K562 (cell line): ENCODE data around the gene BRD7. TPM values are rescaled to one million over a fixed set of nuclear protein-coding genes. Genes with fewer than 3 reads are reported as not detected.

Experiments
- ATAC-seq: fragments of 200-7000 bp; cut with Tn5 transposase; 3 replicates; pipeline ENCODE4 v1.9.1; 2020; ENCODE audit warnings: moderate library complexity
- BruUV-seq: library from RNA; stranded (reverse); fragments of 400-500 nt; replicated peaks from 2 replicates; lab custom pipeline; 2021; lab: Mats Ljungman, UMichigan
- CTCF ChIA-PET: fragments of 300-600 bp; formaldehyde crosslinking; extraction: SDS; loops from one replicate; lab custom pipeline; 2021; ENCODE audit warnings: low intra/inter-chr PET ratio; lab: Yijun Ruan, JAX
- POLR2A ChIA-PET: fragments of 300-600, 350-650 bp; sonication (Branson Sonifier 250); formaldehyde crosslinking; extraction: SDS; loops from one replicate; lab custom pipeline; 2021; ENCODE audit warnings: antibody characterized with exemption, inconsistent platforms; lab: Yijun Ruan, JAX
- DNase-seq, 4 experiments: peaks; one replicate each; pipeline versions ENCODE4 v3.0.0 to v3.0.0-alpha.2; 2011 to 2018; ENCODE audit warnings: low spot score in 3 of 4, mixed read lengths in 3 of 4; ENCODE audit errors: extremely low read depth in 1 of 4
- FAIRE-seq: peaks from 2 replicates; lab custom pipeline; 2011; peaks lifted over from hg19 to GRCh38; lab: Jason Lieb, UNC
- H2AFZ ChIP-seq: 2 replicates; pipeline ENCODE4 v1.6.0; 2011; ENCODE audit warnings: low read depth, low read length, control low read depth, inconsistent platforms
- H3K27ac ChIP-seq: fragments of 200-600 bp; 3 replicates; pipeline ENCODE4 v1.8.0; 2011; ENCODE audit warnings: low read depth, mild to moderate bottlenecking, control low read depth, inconsistent platforms, low read length, moderate library complexity, mixed read lengths; ENCODE audit errors: extremely low read depth
- H3K27me3 ChIP-seq, 2 experiments: fragments of 300-600 bp in 1 of 2; 2 replicates in 1 of 2; 3 replicates in 1 of 2; pipeline versions ENCODE4 v1.6.0 to v1.8.0; 2011; ENCODE audit warnings: inconsistent platforms in 2 of 2, low read length in 2 of 2, mild to moderate bottlenecking in 1 of 2, mixed read lengths in 1 of 2, moderate library complexity in 1 of 2; ENCODE audit not compliant: control insufficient read depth in 2 of 2, insufficient read depth in 2 of 2
- H3K36me3 ChIP-seq: fragments of 300-600 bp; 3 replicates; pipeline ENCODE4 v1.8.0; 2011; ENCODE audit warnings: mild to moderate bottlenecking, low read length, inconsistent platforms; ENCODE audit not compliant: control insufficient read depth, insufficient read depth
- H3K4me1 ChIP-seq, 2 experiments: fragments of 200-600 bp in 1 of 2; replicated peaks in 1 of 2; 2 replicates in 1 of 2; 3 replicates in 1 of 2; pipeline versions ENCODE4 v1.5.1 to v1.8.0; 2011; ENCODE audit warnings: inconsistent platforms in 2 of 2, low read length in 2 of 2, mild to moderate bottlenecking in 1 of 2, mixed read lengths in 1 of 2, moderate library complexity in 1 of 2; ENCODE audit not compliant: control insufficient read depth in 2 of 2, insufficient read depth in 2 of 2
- H3K4me2 ChIP-seq: 2 replicates; pipeline ENCODE4 v1.6.1; 2011; ENCODE audit warnings: low read length, control low read depth, inconsistent platforms, mixed read lengths; ENCODE audit not compliant: insufficient read depth
- H3K4me3 ChIP-seq: fragments of 200-600 bp; sonication (generic), shearing (Covaris generic); 2 replicates; pipeline ENCODE4 v1.5.1; 2016; ENCODE audit warnings: control low read depth, inconsistent platforms
- H3K79me2 ChIP-seq: fragments of 200-600 bp; 3 replicates; pipeline ENCODE4 v1.8.0; 2011; ENCODE audit warnings: low read length, inconsistent platforms; ENCODE audit not compliant: control insufficient read depth, insufficient read depth
- H3K9ac ChIP-seq, 2 experiments: 2 replicates each; pipeline versions ENCODE4 v1.6.0 to v1.6.1; 2011; ENCODE audit warnings: low read depth in 2 of 2, low read length in 2 of 2, control low read depth in 1 of 2, inconsistent platforms in 1 of 2, mild to moderate bottlenecking in 1 of 2, mixed read lengths in 1 of 2; ENCODE audit not compliant: insufficient read depth in 1 of 2
- H3K9me1 ChIP-seq: one replicate; pipeline ENCODE4 v1.6.0; 2011; ENCODE audit warnings: inconsistent platforms, mild to moderate bottlenecking, low read length, moderate library complexity; ENCODE audit not compliant: control insufficient read depth, insufficient read depth
- H3K9me3 ChIP-seq: replicated peaks from 2 replicates; pipeline ENCODE4 v1.5.1; 2011; ENCODE audit warnings: low read depth, low read length, inconsistent platforms; ENCODE audit not compliant: control insufficient read depth, insufficient read depth
- H4K20me1 ChIP-seq: replicated peaks from 2 replicates; pipeline ENCODE4 v1.6.1; 2011; ENCODE audit warnings: low read length, inconsistent platforms, mixed read lengths; ENCODE audit not compliant: control insufficient read depth, insufficient read depth
- DNMT1 ChIP-seq: fragments of 450-650 bp; IDR thresholded peaks from 2 replicates; pipeline ENCODE4 v1.6.1; 2016; ENCODE audit warnings: antibody characterized with exemption, mild to moderate bottlenecking
- HNRNPUL1 ChIP-seq: fragments of 200-400 bp; formaldehyde crosslinking; IDR thresholded peaks from 2 replicates; pipeline ENCODE4 v1.6.1; 2017; ENCODE audit warnings: low read length
- LCOR ChIP-seq: sonication (generic); formaldehyde crosslinking; IDR thresholded peaks from 2 replicates; pipeline ENCODE4 v1.8.0; 2022; ENCODE audit warnings: mild to moderate bottlenecking, missing genetic modification reagents
- NCOA1 ChIP-seq: fragments of 450-650 bp; IDR thresholded peaks from 2 replicates; pipeline ENCODE4 v1.6.1; 2016; ENCODE audit warnings: low read depth
- RBM22 ChIP-seq: fragments of 200-400 bp; formaldehyde crosslinking; IDR thresholded peaks from 2 replicates; pipeline ENCODE4 v1.6.1; 2018; ENCODE audit warnings: low read length, low read depth; ENCODE audit not compliant: poor library complexity, severe bottlenecking
- RNF2 ChIP-seq: sonication (generic); IDR thresholded peaks from 2 replicates; pipeline ENCODE4 v1.6.1; 2016
- ZKSCAN8 ChIP-seq: fragments of 200-800 bp; sonication (Bioruptor generic); IDR thresholded peaks from 2 replicates; pipeline ENCODE4 v1.6.1; 2016; ENCODE audit warnings: missing genetic modification characterization, missing compliant biosample characterization
- ZNF175 ChIP-seq: fragments of 200-800 bp; sonication (Bioruptor generic); IDR thresholded peaks from 2 replicates; pipeline ENCODE4 v1.6.1; 2016; ENCODE audit warnings: low read depth, mild to moderate bottlenecking, missing genetic modification characterization, missing compliant biosample characterization
- ZNF407 ChIP-seq: fragments of 450-650 bp; IDR thresholded peaks from 2 replicates; pipeline ENCODE4 v1.6.1; 2016; ENCODE audit warnings: low read depth
- WGBS: fragments of 100-300 bp; shearing (Covaris generic); methylation state at CpG from one replicate; pipeline ENCODE4 v1.1.6; 2016; ENCODE audit warnings: low coverage, mixed read lengths; ENCODE audit not compliant: insufficient coverage; ENCODE audit errors: missing lambda C conversion rate; 5-methylcytosine and 5-hydroxymethylcytosine counted together
- in situ Hi-C: fragments of 300-500 bp; cut with MboI; formaldehyde crosslinking; loops from 4 replicates; pipeline ENCODE4 v1.15.0; 2018; ENCODE audit warnings: inconsistent platforms, mixed read lengths
- intact Hi-C: fragments of 100-400 bp; cut with micrococcal nuclease; formaldehyde crosslinking; loops from 2 replicates; pipeline ENCODE4 v1.14.2; 2022
- polyA plus RNA-seq, 8 experiments: library from polyadenylated mRNA; depleted of rRNA in 4 of 8; stranded (reverse) in 5 of 8; unstranded in 3 of 8; fragments of >200 nt; fragmentation: Nextera tagmentation in 2 of 8; fragmentation: Illumina TruSeq in 1 of 8; extraction: Ambion mirVana in 2 of 8; extraction: Trizol in 1 of 8; gene quantifications; 2 replicates each; pipeline versions ENCODE4 v1.2.1 to v1.2.3, GENCODE V29; 2011 to 2014; ENCODE audit warnings: inconsistent platforms in 1 of 8, missing spikeins in 1 of 8
- total RNA-seq, 7 experiments: library from RNA; depleted of rRNA in 6 of 7; stranded (reverse); fragments of >200 nt in 6 of 7; fragmentation: Illumina TruSeq in 2 of 7; extraction: Trizol in 2 of 7; gene quantifications; 2 replicates each; pipeline versions ENCODE4 v1.2.1 to v1.2.3, GENCODE V29; 2011 to 2021; ENCODE audit warnings: low replicate concordance in 1 of 7
- TF ChIP-seq, protein P1 (sequence below): fragments of 450-650 bp; formaldehyde crosslinking; conservative IDR thresholded peaks from 2 replicates; pipeline ENCODE4 v1.4.0; 2022; ENCODE audit warnings: mild to moderate bottlenecking, missing genetic modification characterization
- TF ChIP-seq, protein P2 (sequence below): sonication (generic); formaldehyde crosslinking; IDR thresholded peaks from 2 replicates; pipeline ENCODE4 v1.9.0; 2022; ENCODE audit warnings: mild to moderate bottlenecking, missing genetic modification reagents

Gene BRD7
- total and polyA plus RNA-seq, 9 of the 15 experiments (the other 6 are each of a cell fraction or from before 2014, with no cell fraction given), result 20.6 to 101 (median 68.7) TPM

DNA sequence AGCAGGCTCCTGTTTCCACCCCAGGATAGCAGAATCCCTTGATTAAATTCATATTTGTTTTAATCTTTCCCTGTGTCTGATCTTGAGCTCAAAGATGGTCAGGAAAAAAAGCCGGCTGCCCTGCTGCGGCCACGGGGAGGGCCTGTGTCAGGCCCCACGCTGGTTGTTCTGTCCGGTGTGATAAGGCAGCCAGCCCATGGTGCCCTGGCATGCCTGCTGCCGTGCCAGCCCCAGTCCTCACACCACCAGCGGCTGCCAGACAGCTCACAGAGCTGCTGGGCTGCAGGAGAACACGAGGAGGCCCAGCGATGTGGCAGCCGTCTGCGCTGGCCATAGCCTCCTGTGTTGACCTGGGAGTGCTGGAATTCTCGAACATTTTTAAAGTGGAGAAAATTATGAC is 34.7 kb upstream of the BRD7 start:
- Histone ChIP-seq H2AFZ (no peak overlapping the region), H3K4me1 (0 out of 5 replicates have a peak, but pooled peaks cover 0 to 3% of the 10 kb centered on the region in 2 experiments), H3K79me2 (no peaks in the 10 kb centered on the region), H3K4me2 (no peak overlapping the region), H3K4me3 (no peak overlapping the region), H3K36me3 (no peaks in the 10 kb centered on the region), H4K20me1 (no peaks in the 10 kb centered on the region), H3K9ac (no peak overlapping the region), H3K9me3 (no peaks in the 10 kb centered on the region), H3K27me3 (peaks cover 3 to 26% of the 10 kb centered on the region in 2 experiments; a peak in 4 of 5 replicates), H3K27ac (no peak overlapping the region), H3K9me1 (peaks cover 2% of the 10 kb centered on the region)
- WGBS, result 6% methylated on average over 12 of the region's 12 CpGs
- DNase-seq, result no peak
- POLR2A ChIA-PET, result no interaction called here
- no peak for FAIRE-seq
- intact Hi-C loops (no loop called here), in situ Hi-C loops (no loop called here)
- CTCF ChIA-PET, result no interaction called here
- BruUV-seq, result no TSS peak
- no peak for ATAC-seq
- TF ChIP-seq LCOR (CRISPR knock-in tag) (no peak), RNF2 (no peak), ZKSCAN8 (no peak), ZNF175 (CRISPR knock-in tag) (no peak), NCOA1 (no peak), HNRNPUL1 (no peak), ZNF407 (no peak), RBM22 (no peak), DNMT1 (no peak)
- TF ChIP-seq, protein P1, sequence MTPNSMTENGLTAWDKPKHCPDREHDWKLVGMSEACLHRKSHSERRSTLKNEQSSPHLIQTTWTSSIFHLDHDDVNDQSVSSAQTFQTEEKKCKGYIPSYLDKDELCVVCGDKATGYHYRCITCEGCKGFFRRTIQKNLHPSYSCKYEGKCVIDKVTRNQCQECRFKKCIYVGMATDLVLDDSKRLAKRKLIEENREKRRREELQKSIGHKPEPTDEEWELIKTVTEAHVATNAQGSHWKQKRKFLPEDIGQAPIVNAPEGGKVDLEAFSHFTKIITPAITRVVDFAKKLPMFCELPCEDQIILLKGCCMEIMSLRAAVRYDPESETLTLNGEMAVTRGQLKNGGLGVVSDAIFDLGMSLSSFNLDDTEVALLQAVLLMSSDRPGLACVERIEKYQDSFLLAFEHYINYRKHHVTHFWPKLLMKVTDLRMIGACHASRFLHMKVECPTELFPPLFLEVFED (CRISPR knock-in tag), result no peak
- TF ChIP-seq, protein P2, sequence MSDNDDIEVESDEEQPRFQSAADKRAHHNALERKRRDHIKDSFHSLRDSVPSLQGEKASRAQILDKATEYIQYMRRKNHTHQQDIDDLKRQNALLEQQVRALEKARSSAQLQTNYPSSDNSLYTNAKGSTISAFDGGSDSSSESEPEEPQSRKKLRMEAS (CRISPR knock-in tag), result no peak
